GM18499 (cell line): Measurements from ENCODE around the gene ALK.
"Not testable (repeated sequence)": the region's sequence is repeated elsewhere in the genome, so short reads cannot be mapped to it uniquely, and the experiment has no call there.

ENCODE experiments used
- ATAC-seq: cut with Tn5 transposase; IDR thresholded peaks from one replicate; pipeline ENCODE4 v1.9.1; 2021; ENCODE audit warnings: moderate number of reproducible peaks; ENCODE audit not compliant: insufficient read depth, unreplicated experiment

ALK gene

DNA sequence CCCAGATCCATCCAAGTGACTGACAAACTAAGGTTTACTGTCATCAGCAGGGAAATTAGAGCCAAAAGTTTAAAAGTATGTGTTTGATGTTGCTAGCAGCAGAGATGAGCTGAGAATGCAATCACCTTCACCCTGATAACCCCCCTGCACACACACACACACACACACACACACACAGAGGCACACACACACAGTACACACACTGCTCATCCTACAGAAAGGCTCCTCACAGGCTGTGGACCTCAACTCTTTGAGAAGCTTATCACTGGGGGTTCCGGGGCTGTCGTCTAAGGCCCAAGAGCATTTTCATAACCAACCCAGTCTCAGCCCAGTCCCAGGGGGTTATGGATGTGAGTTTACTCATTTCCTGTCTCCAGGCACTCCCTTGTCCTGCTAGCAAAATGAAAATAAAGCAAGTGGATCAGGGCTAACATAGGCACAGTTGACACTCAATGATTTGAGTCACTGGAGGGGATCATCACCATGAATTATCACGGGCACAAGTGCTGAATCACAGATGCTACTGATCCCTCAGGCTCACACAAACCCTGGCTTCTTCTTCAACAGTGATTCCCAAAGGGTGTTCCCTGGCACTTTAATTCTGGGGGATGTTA is 76.6 kb downstream of the ALK start:
- ATAC-seq = no peak

DNA sequence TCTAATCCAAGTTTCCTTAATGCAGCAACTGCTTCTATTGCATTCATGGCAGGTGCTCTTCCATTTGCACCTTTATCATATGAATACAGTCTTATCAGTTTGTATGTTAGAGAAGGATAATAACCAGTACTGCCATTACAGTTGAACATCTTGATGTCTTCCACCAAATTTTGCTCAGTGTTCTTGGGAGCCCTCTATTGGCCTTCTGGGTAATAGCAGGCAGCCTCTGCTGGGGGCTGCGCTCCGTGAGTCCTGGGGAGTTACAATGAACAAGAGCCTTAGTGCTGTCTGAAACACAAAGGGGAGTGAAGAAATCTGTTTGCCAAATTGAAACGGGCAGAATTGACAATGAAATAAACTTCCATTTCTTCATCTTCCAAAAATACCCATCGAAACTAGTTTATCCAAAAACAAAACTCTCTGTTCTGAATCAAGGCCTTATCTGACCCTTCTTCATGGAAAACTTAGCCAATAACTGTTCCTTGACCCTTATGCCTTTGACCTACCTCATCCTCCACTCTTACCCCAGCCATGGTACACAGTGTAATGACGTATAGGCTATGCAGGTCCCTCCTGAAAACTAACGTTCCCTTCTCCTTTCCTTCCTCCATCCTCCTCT is 79.9 kb downstream of the ALK start:
- no peak for ATAC-seq

DNA sequence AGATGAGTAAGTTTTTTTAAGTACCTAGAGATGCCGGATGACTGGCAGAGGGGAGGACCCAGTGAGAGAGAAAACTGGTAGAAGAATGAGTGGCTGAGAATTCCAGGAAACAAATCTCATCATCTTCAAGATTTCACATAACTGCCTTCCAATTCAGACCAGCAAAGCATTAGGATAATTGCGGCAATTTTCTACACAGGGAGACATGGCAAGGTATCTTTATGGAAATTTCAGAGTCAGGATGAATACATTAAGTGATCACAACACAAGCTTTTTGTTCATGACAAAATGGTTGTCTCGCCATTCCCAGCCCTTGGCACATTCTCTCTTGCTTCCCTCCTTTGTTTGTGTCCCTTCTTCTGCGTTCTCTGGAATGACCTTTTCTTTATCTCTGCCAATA is 82.1 kb downstream of the ALK start:
- ATAC-seq = no peak

DNA sequence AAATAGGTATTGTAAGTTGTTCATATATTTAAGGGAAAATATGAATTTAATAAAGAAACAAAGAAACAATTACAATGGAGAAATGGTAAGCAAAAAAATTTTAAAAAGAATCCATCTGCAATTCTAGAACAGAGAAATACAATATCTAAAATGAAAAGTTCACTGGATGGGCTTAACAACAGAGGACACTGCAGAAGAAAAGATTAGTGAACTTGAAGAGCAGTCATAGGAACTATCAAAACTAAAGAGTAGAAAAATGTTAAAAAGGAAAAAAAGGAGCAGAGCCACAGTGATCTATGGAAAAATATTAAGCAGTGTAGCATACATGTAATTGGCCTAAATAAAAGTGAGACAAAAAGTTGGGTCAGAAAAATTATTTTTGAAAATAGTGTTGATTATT is 83.5 kb downstream of the ALK start:
- ATAC-seq = no peak

DNA sequence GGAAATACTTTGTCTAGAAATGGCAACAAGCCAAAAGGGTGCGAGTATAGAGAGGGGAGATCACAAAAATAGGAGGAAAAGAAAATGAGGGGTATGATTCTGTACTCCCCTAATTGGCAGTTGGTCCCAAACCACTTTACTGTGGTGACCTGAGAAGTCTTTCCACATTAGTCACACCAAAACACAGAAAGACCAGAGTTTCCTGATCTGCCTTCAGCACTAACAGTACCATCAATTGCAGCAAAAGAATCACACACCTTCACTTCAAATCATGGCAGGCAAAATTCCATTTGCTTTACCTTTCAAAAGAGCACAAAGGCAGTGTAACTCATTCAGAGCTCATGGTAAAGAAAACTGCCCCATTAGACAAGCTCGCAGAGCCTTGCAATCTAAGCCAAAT is 86.8 kb downstream of the ALK start:
- ATAC-seq = no peak

DNA sequence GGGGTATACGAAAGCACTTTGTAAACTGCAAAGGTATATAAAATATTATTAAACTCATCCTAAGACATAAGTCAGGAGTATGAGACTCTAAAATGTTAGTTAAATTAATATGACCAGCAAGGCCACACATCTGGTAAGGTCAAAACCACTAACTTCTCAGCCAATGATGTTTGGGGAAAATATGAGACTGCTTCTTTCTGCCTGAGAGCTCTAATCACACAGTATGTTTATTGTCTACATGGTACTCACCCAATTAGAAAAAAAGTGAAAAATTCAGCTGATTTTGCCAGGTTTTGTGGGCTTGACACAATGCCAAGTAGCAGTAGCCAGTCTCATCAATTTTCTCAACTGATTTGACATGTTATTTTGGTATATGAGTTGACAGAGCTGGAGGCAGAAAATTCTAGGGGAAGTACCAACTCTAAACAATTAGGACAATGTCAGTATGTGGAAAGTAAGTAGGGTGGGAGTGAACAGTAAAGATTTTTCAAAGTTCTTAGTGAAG is 87.3 kb downstream of the ALK start:
- ATAC-seq = no peak

DNA sequence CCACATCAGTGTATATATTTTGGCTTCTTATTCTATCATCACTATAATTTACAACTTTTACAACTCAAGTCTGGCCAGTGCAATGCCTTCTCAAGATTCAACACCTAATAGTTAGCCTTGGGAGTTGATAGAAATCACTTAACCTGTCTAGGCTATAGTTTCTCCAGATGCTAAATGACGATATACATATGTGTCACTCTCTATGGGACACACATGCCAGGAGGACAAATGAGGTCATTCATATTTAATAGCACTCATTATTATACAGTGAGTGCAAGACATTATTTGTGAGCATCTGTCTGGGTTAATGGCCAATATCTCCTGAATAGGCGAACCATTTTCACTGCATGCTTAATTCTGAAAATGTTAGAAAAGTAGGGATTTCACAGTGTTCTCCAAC is 89.8 kb downstream of the ALK start:
- ATAC-seq = no peak

DNA sequence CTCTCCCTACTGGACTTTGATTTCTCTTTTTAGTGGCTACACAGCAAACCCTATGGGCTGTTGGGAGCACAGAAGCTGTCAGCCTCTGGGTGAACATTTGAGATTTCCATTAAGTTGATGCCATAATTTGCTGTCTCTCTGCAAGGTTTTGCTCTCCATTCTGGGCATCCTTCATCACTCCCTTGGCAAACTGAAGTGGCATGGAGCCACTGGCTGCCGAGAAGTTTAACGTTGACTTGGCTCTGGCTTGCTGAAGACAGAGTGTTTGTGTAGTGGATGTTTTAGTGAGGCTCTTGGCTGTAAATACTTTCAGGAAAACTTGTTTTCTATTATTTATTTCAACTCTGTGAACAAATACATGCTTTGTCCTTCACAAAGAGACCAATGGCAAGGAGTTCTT is 91.5 kb downstream of the ALK start:
- no peak for ATAC-seq

DNA sequence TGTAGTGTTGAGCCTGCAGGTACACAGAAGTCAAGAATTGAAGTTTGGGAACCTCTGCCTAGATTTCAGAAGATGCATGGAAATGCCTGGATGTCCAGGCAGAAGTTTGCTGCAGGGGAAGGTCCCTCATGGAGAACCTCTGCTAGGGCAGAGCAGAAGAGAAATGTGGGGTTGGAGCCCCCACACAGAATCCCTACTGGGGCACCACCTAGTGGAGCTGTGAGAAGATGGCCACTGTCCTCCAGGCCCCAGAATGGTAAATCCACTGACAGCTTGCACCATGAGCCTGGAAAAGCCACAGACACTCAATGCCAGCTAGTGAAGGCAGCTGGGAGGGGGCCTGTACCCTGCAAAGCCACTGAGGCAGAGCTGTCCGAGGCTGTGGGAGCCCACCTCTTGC is 97.2 kb downstream of the ALK start:
- ATAC-seq = not testable (repeated sequence)

DNA sequence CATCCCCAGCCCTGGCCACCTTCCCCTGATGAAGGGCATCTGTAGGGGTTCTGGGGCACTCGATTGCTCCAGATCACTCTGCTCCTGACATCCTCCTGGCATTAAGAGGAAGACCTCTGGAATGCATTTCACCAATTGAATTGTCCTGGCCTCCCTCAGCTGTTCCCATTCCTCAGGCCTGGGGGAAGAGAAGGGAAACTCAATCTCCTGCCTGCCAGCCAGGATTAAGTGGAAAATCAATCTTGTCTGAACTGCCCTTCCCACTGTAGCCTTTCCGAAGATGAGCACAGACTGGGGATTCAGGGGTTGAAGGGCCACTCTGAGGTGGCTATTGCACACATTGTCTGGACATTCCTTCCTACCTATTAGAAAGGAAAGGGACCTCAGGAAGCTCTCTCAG is 99.8 kb downstream of the ALK start:
- no peak for ATAC-seq

DNA sequence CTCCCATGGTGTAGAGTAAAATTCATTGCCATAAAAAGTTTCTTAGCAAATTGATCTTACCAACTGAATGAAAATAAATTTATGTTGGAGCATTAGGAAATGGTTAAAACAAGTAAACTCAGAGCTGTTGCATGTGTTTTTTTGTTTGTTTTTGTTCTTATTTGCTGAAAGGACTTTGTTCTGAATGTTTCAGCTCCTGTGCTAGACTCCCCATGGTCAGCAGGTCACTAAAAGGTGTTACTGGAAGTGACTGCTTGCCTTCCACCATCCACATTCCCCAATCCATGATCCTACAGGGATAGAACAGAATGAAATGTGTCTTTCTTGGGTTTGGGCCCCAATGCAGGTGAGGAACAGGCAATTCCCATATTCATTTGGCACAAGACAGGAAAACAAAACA is 101.8 kb downstream of the ALK start:
- ATAC-seq = no peak

DNA sequence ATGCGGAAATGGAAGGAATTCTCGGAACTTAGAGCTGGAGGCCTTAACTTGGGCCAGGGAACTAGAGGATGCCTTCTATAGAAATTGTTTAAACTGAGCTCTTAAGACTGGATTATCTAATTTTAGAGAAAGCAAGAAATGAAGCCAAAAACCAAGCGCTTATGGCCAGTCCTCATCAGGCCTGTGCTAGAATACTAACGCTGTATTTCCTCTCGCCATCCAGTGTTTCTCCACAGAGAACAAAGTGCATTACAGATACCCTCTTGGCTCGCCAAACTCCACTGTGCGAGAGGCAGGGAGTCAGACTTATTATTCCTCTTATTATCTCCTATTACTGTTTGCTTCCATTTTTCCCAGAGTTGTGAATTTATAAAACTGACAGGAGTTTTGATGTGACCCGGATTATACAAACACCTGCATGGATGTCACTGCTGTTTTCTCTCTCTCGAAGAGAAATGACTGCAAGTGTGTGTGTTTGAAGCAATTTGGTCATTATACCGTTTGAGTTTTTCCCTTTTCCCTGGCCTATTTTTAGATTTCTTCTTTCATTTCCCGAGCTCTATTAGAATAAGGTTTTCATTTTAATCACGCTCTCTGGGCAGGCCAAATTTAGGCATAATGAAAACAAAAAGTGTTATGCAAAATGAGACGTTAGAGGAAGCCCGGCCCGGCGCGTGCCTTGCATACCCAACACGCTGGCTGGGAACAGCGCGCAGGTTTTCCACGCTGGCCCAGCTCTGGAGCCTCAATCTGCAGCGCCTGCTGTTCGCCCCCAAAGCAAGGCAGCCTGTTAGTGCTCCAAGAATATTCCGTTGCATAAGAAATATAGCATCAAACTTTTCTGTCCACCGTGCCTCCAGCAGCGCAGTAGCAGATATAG is 103.3 kb downstream of the ALK start:
- ATAC-seq = no peak

DNA sequence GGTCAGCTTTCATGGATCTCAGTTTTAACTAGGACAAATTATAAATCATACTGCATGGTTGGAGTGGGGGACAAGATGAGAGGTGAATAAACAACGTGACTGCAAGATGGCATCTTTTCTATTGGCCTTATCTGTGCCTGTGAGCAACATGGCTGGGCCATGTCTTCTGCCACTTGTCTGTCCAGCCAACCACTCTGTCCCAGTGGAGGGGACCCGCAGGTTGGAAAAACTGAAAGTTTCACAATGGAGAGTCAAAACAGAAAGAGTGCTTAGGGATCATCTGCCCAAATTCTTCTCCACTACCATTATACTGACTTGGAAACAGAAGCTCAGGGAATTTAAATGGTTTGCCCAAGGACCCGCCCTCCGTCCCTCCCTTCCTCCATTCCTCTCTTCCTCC is 104.1 kb downstream of the ALK start:
- ATAC-seq = no peak

DNA sequence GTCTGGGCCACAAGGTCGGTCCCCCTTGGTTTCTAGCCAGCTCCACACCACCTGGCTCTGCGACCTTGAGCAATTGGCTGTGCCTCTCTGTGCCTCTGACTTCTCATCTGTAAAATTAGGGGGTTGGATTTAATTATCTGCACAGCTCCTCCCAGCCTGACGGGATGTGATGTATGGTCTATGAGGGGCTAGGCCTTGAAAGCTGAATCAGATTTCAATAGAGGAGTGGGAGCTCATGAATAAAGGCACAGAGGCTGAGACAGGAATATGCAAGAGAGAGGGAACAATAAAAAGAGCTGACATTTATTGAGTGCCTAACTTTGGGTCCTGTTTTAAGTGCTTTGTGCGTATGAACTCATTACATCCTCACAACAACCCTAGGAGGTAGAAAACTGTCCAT is 104.7 kb downstream of the ALK start:
- no peak for ATAC-seq

DNA sequence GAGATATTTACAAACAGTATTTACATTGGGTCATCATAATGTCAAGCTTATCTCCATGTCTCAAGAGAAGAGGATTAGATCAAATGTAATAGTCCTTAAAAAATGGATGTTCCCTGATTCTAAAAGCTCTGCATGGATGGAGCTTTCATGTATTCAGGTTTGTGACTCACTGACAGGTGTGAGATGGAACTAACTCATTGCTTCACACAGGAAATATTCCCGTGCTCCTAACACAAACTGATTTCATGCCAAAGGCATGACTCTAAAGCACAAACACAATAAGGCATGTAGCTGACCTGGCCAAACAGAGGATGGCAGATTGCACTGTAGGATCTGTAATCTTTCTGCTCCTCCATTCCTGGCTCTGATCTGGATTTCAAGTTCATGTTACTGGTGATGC is 110.0 kb downstream of the ALK start:
- ATAC-seq = no peak

DNA sequence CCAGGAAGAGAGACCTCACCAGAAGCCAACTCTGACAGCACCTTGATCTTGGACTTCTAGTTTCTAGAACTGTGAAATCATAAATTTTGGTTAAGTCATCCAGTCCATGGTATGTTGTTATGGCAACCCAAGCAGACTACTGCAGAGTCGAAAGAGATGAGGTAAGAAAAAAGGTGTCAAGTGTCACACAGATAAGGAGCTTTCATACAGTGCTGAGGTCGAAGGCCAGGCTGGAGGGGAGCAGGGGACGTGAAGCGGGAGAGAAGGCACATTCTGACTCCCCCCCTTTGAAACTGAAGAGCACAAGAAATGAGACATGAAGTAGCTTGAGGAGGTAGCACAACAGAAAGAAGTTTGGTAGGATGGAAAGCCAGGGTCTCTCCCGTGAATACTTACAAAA is 110.4 kb downstream of the ALK start:
- no peak for ATAC-seq

DNA sequence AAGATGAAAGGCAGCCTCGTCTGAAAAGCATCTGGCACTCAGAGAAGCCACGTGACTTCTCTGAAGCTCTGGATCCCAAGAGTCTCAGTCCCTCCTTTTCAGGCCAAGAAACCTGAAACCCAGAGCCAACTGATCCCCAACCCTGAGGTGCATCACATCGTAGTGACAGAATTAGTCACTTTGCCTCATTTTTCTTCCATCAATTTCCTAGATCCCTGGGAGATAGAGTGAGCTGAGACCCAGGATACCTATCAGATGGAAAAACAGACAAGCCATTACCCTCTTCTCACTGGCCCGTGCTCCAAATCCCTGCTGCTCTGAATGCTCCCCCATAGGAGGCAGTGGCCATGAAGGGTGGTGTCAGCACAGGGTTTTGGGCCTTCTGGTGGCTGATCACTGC is 113.1 kb downstream of the ALK start:
- ATAC-seq = no peak

DNA sequence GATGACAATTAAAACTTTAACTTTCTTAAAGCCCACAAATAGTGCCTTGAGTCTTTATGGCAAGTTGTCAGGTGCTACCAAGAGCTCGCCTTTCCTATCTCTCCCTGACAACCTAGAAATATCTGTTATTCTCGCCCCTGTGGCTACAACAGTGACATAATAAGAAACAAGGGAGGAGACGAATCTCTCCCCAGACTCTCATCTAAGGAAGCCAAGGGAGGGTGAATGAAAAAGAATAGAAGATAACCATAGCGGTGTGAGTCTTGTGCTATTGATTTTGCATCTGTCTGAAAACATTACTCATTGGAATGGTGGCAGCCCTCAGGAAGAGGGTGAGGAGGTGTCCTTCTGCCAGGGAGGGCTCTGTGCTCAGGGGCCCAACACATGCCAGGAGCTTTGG is 114.3 kb downstream of the ALK start:
- no peak for ATAC-seq

DNA sequence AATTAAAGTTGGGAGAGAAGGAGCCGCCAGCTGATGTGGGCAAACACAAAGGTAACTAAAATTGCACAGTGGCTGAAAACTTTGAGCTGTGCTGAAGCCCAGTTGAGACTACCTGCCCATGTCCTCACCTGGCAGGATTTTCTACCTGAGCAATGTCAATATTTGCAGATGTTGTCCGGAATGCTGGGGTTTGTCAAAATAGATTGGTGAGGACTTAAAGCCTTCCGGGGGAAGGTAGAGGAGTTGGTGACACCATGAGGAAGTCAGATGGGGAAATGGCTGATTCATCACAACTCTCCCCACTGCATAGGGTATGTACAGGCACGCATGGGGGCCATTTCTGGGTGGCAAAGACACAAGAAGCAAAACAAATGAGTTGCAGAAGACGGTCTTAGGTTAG is 114.9 kb downstream of the ALK start:
- no peak for ATAC-seq

DNA sequence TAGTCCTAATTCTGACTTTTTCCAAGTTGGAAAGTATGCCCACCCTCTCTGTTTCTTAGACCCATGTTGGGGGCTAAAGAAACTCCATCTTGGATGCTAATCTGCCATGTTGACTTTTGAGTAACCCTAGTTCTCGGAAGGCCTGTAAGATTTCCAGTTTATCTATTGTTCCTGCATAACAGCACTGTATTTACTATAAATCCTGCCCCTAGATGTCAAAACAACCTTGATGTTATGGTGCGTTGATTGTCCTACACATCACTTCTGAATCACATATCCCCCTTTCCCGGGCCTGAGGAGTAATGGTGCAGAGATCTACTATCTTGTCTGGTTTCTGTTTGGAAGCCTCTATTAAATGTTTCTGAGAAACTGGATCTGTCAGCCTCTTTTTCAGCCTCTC is 116.7 kb downstream of the ALK start:
- ATAC-seq = no peak

DNA sequence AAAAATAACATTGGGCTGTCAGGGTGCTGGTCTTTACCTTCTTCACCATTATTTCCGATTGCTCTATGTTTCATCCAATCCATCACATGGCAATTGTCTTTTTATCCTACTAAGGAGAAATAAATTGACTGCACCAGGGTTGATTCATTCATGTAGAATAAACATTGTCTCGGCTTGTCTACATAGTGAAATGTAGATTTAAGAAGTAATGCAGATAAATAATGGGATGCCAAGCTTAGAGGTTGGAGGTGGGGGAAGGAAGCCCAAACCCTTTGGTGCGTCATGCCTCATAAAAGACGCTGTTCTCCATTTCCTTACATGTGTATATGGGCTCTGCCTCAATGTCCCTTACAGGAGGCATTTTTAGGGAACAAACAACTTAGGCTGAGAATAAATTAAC is 117.8 kb downstream of the ALK start:
- ATAC-seq = no peak

DNA sequence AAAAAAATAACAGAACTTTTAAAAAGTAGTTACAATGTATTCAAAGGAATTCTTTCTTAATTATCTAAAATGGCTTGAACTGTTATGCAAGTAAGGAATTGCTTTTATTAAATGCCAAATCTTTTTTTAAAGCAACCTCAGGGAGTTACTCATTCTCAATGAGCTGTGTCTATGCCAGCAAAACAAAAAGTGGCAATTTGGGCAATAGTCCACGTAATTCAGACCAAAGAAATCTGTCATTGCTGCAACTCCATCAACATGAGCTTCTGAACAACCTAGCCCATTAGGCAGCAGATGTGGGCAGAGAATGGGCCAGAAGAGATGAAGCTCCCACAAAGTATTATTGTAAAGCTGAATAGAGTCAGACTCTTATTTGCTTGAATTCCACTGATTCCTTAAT is 118.4 kb downstream of the ALK start:
- ATAC-seq = no peak
